NCI-H774 (cell line): ENCODE data around the gene HTT.
"Not testable (repeated sequence)": the region's sequence is repeated elsewhere in the genome, so short reads cannot be mapped to it uniquely, and the experiment has no call there.

Experiments used
- DNase-seq: peaks from one replicate; lab custom pipeline; 2025; lab: John Stamatoyannopoulos, UW

HTT gene

DNA sequence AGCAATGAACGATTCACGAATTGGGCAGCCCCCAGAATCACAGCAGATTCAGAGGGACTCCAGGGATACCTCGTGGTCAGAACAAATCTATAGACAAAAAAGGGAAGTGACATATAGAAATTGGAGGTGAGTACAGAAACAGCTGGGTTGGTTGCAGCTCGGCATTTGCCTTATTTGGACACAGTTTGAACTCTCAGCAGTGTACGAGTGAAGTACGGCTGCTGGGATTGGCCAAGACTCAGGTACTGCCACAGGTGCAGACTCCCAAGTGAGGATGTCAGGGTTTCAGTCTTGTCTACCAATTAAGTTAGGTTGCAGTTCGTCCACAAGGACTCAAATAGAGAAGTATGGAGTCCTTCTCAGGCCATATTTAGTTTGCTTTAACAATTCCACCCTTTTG, 28.3 kb upstream of the HTT start:
- DNase-seq, result no peak

DNA sequence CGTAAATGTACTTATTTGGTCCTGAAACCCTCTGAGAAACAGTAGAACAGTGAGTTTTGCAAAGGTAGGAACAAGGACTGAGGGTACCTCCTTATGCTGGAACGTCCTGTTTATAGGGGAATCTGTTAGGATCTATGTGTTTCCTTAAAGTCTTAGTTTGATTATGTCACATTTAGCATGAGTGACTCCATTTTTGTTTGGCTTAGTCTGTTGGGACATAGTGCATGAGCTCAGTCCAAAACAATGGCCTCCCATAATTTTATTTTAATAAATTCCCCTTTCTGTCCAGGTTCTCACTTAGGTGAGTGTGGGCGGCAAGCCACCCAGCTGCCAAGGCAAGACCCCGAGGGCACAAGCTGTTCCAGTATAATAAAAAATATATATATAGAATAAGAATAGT, 27.9 kb upstream of the HTT start:
- DNase-seq, result no peak

DNA sequence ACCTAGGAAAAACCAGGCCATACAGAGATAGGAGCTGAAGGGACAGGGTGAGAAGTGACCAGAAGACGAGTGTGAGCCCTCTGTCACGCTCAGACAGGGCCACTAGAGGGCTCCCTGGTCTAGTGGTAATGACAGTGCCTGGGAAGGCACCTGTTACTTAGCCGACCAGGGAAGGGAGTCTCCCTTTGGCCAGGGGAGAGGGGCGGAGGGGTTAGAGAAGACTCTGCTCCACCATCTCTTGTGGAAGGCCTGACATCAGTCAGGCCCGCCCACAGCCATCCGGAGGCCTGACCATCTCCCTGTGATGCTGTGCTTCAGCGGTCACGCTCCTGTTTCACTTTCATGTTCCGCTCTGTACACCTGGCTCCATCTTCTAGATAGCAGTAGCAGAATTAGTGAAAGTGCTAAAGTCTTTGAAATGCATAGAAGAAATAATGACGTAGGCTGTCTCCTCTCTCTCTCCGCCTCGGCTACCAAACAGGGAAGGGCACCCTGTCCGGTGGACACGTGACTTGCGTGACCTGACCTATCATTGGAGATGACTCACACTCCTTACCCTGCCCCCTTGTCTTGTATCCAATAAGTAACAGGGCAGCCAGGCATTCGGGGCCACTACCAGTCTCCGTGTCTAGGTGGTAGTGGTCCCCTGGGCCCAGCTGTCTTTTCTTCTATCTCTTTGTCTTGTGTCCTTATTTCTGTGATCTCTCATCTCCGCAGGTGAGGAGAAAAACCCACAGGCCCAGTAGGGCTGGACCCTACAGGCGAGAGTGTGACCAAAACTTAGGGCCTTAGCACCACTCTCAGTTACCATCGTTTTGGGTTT, 26.8 kb upstream of the HTT start:
- no peak for DNase-seq

DNA sequence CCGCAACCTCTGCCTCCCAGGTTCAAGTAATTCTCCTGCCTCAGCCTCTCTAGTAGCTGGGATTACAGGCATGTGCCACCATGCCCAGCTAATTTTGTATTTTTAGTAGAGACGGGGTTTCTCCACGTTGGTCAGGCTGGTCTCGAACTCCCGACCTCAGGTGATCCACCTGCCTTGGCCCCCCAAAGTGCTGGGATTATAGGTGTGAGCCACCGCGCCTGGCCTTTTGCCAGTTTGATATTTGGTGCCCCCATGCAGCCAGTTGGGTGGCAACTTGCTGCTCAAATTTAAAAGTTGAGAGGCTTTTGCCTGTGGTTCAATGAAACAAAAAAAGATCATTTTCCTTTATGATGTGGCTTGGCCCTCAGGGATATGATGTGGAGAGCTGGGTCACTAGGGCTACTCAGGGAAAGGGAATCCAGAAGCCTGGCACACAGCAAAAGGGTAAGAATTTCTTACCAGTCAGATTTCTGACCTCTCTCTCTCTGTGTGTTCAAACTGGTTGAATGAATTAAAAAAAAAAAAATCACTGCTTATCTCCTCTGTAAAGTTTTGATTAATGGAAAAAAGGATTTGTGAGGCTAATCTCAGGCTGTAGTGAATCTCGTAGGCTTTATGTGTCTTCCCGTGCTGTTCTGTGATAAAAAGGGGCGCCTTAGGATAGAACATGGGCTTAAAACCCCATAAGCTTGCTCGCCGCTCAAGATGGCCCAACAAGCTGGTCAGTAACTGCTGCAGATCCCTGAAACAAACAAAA, 23.2 kb upstream of the HTT start:
- not testable (repeated sequence) for DNase-seq

DNA sequence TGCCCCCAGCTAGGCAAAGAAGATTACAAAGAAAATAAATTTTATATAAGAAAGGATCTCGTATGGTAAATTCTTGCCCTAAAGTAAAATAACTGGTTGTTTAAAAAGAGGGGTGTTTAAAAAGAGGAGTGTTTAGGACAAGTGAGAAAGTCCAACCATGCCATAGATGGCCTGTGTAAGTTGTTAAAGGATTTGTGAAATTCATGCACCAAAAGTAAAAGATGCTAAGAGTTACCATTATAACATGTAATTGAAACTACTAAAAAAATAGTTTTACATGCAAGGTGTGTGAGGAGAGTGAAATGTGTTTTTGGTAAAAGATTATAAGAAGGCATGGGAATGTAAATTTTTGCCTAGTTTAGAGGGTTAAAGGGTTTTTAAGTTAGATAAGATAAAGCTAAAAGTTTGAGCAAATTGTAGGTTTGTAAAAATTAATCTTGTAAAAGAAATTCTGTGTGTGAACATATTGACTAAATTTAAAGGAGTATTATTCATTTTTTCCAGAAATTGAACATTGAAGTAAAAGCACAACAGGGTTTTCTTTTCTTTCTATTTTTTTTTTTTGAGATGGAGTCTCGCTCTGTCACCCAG, 20.2 kb upstream of the HTT start:
- DNase-seq, result no peak

DNA sequence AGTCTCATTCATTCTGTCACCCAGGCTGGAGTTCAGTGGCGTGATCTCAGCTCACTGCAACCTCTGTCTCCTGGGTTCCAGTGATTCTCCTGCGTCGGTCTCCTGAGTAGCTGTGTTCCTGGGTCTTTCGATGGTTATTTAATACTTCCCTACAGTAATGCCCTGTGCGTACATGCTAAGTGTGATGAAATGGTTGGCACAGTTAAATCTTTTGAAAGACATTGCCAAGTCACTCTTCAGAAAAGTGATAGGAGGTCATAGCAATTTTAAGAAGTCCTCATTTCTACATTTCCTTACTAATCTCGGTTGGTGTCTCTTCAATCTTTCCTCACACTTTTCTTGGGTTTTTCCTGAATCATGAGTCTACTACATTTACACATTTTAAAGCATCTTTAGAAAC, 14.5 kb upstream of the HTT start:
- no peak for DNase-seq

DNA sequence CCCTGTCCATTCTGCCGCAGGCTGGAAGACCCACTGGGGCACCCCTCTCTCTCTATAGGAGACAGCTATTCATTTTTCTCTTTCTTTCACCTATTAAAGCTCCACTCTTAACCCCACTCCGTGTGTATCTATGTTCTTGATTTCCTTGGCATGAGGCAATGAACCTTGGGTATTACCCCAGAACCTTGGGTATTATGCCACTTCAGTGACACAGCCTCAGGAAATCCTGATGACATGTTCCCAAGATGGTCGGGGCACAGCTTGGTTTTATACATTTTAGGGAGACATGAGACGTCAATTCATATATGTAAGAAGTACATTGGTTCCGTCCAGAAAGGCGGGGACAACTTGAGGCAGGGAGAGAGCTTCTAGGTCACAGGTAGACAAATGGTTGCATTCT, 13.5 kb upstream of the HTT start:
- DNase-seq, result no peak

DNA sequence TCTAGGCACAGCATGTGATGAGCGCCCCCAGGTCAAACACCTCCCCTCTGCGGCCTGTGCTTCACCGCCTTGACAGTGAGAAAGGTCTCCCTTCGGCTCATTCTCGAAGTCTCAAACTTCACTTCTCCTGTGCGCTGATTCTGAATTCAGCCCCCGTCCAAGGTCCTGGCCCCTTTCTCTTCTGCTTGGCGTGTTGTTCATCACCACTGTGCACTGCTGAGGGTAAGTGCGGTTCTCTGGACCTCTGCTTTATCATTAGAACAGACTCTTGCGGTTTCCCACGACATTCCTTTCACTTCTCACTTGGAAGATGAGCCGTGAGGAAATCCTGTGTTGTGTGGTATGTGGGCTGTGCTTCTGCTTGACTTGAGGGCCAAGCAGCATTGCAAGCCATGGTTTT, 12.0 kb upstream of the HTT start:
- DNase-seq, result no peak

DNA sequence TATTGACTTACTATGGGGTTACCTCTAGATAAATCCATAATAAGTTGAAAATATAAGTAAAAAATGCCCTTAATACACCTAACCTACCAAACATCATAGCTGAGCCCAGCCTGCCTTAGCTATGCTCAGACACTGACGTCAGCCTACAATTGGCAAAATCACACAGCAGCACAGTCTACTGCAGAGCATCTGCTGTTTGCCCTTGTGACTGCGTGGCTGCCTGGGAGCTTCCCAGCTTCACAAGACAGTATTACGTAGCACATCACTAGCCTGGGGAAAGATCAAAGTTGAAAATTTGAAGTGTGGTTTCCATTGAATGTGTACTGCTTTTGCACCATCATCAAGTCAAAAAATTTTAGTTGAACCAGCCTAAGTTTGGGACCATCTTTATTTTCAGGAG, 8.9 kb upstream of the HTT start:
- DNase-seq, result no peak

DNA sequence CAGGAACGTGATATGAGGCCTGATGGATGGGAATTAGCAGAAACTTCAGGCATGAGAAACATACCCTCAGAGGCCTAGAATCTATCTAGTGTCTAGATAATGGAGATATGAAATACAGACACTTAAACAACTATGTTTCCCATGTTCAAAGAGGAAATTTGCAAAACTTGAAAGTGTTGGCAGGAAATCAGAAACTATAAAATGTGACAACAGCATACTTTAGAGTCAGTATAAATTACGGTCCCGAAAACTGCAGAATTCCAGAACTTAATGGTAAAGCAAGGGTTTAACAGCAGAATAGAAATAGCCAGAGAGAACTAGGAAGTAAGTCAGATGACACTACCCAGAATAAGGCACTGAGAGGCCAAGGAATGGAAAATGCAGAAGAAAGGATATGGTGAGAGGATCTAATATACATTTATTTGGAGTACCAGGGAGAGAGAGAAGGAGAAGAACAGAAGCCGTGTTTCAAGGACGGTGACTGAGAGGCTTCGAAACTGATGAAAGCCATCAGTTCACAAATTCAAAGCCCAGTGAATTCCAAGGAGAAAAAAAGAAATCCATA, 7.6 kb upstream of the HTT start:
- no peak for DNase-seq

DNA sequence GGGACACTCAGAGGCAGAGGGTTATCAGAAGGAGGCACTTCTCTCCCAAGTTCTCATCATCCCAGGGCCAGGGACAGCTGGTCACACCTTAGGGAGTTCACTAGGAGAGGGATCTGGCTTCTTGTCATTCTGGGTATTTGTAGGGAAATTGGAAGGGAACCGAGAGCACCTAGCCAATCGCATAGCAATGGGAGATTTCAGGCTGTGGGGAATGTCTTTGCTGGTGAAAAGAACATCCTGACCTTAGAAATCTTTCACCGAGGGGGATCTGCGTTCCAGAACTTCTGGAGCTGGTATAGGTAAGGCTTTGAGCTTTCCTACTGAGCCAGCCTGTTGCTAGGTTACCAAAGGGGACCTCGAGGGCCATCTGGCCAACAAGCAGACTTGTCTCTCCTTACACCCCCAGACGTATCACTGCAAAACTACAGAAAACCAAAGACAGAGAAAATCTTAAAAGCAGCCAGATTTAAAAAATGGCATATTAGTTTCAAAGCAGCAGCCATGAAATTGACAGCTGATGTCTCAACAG, 6.9 kb upstream of the HTT start:
- DNase-seq, result no peak

DNA sequence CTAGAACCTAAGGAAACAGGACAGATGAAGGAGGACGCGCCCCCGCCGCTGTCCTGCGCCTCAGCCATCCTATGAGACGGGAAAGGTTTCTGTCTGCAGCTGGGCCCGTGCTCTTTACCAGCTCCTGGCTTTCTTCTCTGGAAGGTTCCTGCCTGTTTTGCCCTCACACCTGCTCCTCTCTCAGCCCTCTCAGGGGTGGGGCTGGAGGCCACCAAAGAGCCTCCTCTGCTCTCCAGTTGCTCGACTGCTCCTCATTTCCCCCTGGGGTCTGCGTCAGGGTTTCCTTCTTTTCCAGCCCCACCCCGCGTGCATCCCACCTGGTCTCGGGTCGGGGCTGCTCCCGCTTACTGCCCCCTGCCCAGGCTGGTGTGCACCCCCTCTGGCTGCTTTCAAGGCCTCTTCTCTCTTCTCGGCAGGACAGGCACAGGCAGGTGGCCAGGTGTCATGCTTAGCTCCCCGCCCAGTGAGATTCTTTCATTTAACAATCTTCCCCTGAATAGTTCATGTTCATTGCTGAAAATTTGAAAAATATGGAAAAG, 4.8 kb upstream of the HTT start:
- DNase-seq, result no peak

DNA sequence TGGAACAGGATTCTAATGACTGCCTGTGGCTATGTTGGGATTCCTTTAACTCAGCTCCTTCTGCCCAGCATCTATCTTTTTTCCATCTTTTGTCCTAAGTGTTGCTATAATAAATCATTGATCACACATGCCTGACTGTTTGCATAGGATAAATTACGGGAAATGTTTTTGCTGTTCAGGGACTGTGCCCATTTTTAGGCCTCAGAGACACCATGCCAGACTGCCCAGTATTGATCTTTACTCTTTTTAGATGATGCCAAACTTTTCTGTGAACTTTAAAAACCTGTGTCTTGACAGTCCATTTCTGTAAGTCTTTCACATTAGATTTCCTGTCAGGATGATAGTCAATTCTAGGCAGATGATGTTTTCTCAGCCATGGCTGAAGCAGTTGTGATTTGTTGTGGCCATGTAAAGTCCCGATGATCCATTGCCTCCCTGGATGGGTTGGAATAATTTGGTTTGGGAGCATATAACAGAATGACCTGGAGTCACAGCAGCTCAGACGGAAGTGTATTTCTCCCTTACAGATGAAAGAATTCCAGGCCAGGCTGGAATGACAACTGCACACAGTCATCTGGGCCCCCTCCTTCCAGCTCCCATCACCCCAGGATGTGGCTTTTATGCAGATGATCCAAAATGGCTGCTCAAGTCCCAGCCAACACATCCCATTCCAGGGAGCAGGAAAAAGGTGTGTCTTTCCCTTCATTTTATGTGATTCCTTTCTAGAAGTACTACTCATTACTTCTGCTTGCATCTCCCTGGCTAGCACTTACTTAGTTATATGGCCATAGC, 3.6 kb upstream of the HTT start:
- no peak for DNase-seq

DNA sequence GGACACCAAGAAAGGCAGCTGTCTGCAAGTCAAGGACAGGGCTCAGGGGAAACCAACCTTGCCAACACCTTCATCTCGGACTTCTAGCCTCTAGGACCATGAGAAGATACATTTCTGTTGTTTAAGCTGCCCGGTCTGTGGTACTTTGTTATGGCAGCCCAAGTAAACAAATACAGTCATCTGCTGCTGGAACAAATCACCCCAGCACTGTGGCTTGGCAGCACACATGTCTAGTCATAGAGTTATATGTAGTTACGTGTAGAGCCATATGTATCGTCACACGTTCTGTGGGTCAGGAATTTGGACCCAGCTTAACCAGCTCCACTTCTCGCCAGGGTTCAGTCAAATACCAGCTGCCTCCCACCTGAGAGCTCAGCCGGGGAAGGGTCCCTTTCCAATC, 2.7 kb upstream of the HTT start:
- no peak for DNase-seq

DNA sequence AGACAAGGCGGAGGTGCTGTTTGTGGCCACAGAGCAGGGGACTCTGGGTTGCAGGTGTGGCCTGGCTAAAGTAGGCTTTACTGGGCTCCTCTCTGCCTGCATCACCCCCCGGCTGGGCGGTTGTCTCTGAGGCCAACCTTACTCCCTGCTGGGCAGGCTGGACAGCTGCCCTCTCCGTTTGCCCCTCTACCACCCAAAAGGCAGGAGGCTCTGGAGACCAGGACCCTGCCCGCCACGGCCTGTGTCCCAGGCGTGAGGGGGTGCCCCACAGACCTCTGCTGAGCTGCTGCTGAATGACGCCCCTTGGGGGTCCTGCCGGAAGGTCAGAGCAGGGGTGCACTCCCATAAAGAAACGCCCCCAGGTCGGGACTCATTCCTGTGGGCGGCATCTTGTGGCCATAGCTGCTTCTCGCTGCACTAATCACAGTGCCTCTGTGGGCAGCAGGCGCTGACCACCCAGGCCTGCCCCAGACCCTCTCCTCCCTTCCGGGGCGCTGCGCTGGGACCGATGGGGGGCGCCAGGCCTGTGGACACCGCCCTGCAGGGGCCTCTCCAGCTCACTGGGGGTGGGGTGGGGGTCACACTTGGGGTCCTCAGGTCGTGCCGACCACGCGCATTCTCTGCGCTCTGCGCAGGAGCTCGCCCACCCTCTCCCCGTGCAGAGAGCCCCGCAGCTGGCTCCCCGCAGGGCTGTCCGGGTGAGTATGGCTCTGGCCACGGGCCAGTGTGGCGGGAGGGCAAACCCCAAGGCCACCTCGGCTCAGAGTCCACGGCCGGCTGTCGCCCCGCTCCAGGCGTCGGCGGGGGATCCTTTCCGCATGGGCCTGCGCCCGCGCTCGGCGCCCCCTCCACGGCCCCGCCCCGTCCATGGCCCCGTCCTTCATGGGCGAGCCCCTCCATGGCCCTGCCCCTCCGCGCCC, 1.1 kb upstream of the HTT start:
- DNase-seq, result no peak

DNA sequence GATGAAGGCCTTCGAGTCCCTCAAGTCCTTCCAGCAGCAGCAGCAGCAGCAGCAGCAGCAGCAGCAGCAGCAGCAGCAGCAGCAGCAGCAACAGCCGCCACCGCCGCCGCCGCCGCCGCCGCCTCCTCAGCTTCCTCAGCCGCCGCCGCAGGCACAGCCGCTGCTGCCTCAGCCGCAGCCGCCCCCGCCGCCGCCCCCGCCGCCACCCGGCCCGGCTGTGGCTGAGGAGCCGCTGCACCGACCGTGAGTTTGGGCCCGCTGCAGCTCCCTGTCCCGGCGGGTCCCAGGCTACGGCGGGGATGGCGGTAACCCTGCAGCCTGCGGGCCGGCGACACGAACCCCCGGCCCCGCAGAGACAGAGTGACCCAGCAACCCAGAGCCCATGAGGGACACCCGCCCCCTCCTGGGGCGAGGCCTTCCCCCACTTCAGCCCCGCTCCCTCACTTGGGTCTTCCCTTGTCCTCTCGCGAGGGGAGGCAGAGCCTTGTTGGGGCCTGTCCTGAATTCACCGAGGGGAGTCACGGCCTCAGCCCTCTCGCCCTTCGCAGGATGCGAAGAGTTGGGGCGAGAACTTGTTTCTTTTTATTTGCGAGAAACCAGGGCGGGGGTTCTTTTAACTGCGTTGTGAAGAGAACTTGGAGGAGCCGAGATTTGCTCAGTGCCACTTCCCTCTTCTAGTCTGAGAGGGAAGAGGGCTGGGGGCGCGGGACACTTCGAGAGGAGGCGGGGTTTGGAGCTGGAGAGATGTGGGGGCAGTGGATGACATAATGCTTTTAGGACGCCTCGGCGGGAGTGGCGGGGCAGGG, 568 bp downstream of the HTT start:
- peak; percentile 13 for DNase-seq

DNA sequence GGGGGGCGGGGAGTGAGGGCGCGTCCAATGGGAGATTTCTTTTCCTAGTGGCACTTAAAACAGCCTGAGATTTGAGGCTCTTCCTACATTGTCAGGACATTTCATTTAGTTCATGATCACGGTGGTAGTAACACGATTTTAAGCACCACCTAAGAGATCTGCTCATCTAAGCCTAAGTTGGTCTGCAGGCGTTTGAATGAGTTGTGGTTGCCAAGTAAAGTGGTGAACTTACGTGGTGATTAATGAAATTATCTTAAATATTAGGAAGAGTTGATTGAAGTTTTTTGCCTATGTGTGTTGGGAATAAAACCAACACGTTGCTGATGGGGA, 1.1 kb downstream of the HTT start:
- DNase-seq, result no peak

DNA sequence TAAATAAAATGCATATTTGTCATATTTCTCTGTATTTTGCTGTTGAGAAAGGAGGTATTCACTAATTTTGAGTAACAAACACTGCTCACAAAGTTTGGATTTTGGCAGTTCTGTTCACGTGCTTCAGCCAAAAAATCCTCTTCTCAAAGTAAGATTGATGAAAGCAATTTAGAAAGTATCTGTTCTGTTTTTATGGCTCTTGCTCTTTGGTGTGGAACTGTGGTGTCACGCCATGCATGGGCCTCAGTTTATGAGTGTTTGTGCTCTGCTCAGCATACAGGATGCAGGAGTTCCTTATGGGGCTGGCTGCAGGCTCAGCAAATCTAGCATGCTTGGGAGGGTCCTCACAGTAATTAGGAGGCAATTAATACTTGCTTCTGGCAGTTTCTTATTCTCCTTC, 3.3 kb downstream of the HTT start:
- no peak for DNase-seq

DNA sequence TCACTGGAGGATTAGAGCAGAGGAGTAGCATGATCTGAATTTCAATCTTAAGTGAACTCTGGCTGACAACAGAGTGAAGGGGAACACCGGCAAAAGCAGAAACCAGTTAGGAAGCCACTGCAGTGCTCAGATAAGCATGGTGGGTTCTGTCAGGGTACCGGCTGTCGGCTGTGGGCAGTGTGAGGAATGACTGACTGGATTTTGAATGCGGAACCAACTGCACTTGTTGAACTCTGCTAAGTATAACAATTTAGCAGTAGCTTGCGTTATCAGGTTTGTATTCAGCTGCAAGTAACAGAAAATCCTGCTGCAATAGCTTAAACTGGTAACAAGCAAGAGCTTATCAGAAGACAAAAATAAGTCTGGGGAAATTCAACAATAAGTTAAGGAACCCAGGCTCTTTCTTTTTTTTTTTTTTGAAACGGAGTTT, 5.2 kb downstream of the HTT start:
- DNase-seq, result no peak
